Fibroblast of lung (primary cell): ENCODE measurements around the gene TTLL11.

Experiments used
- EZH2 ChIP-seq: IDR thresholded peaks from 2 replicates; pipeline ENCODE4 v1.5.1; 2012; ENCODE audit warnings: low read length, control low read depth, mild to moderate bottlenecking; ENCODE audit errors: missing control alignments
- TF ChIP-seq, protein P1 (sequence below), 2 donors: IDR thresholded peaks in 1 of 2; conservative IDR thresholded peaks in 1 of 2; 1 replicate in 1 of 2; 2 replicates in 1 of 2; pipeline ENCODE4 v1.5.1; 2011 to 2012; ENCODE audit warnings: low read length in 2 of 2, control low read depth in 1 of 2, inconsistent platforms in 1 of 2, low read depth in 1 of 2, mild to moderate bottlenecking in 1 of 2

DNA sequence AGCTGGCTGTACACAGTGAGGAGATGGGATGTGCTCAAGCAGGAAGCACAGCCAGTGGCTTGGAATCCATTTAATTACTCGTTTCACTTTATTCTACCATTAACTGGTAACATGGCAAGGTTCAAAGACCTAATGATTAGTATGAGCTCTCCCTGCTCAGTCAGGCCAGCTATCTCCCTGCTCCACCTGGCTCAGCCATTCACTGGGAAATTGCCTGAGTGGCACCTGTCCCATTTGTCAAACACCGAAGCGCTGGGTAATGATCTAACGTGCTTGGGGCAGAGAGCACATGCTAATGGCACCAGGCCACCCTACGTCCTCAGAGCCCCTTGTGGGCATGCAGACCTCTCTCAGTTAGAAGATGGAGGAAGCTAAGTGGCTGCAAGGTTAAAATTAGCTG is 162.2 kb downstream of the TTLL11 start:
- TF ChIP-seq EZH2, result no peak
- TF ChIP-seq, protein P1, sequence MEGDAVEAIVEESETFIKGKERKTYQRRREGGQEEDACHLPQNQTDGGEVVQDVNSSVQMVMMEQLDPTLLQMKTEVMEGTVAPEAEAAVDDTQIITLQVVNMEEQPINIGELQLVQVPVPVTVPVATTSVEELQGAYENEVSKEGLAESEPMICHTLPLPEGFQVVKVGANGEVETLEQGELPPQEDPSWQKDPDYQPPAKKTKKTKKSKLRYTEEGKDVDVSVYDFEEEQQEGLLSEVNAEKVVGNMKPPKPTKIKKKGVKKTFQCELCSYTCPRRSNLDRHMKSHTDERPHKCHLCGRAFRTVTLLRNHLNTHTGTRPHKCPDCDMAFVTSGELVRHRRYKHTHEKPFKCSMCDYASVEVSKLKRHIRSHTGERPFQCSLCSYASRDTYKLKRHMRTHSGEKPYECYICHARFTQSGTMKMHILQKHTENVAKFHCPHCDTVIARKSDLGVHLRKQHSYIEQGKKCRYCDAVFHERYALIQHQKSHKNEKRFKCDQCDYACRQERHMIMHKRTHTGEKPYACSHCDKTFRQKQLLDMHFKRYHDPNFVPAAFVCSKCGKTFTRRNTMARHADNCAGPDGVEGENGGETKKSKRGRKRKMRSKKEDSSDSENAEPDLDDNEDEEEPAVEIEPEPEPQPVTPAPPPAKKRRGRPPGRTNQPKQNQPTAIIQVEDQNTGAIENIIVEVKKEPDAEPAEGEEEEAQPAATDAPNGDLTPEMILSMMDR (conservative IDR thresholded peaks at IDR 0.05 in 1 of 2, IDR thresholded peaks at IDR 0.05 in 1 of 2; ENCODE audit: low read depth in 1 of 2, low read length in 2 of 2), result no peak
